Smooth muscle cell (in vitro differentiated cells): ENCODE results near the gene ALMS1. TPM values are rescaled to one million over a fixed set of nuclear protein-coding genes. Genes with fewer than 3 reads are reported as not detected.

Experiments
- DNase-seq: peaks from one replicate; lab custom pipeline; 2025; ENCODE audit not compliant: unreplicated experiment; lab: John Stamatoyannopoulos, UW
- H2AFZ ChIP-seq: fragments of 200-600 bp; sonication (generic); 2 replicates; pipeline ENCODE4 v1.6.0; 2016; ENCODE audit warnings: antibody characterized with exemption, low read depth, mild to moderate bottlenecking
- H3F3A ChIP-seq: fragments of 200-600 bp; sonication (generic); 2 replicates; pipeline ENCODE4 v1.6.0; 2017; ENCODE audit warnings: antibody characterized with exemption, low read depth
- H3K27ac ChIP-seq: fragments of 200-600 bp; sonication (generic); 2 replicates; pipeline ENCODE4 v1.5.1; 2016; ENCODE audit warnings: low read depth, mild to moderate bottlenecking
- H3K27me3 ChIP-seq: fragments of 200-600 bp; sonication (generic); 2 replicates; pipeline ENCODE4 v1.6.1; 2016; ENCODE audit warnings: low read depth, mild to moderate bottlenecking
- H3K36me3 ChIP-seq: fragments of 200-600 bp; sonication (generic); 2 replicates; pipeline ENCODE4 v1.5.1; 2016; ENCODE audit warnings: low read depth
- H3K4me1 ChIP-seq: fragments of 200-600 bp; sonication (generic); 2 replicates; pipeline ENCODE4 v1.5.1; 2016; ENCODE audit warnings: low read depth
- H3K4me2 ChIP-seq: fragments of 200-600 bp; sonication (generic); 2 replicates; pipeline ENCODE4 v1.6.0; 2016; ENCODE audit warnings: mild to moderate bottlenecking
- H3K4me3 ChIP-seq: fragments of 200-600 bp; sonication (generic); 2 replicates; pipeline ENCODE4 v1.5.1; 2016; ENCODE audit warnings: mild to moderate bottlenecking
- H3K79me2 ChIP-seq: fragments of 200-600 bp; sonication (generic); 2 replicates; pipeline ENCODE4 v1.6.0; 2016; ENCODE audit warnings: low read depth, mild to moderate bottlenecking
- H3K9ac ChIP-seq: fragments of 200-600 bp; sonication (generic); 2 replicates; pipeline ENCODE4 v1.6.0; 2016; ENCODE audit warnings: low read depth
- H3K9me3 ChIP-seq: fragments of 200-600 bp; sonication (generic); replicated peaks from 2 replicates; pipeline ENCODE4 v1.5.1; 2016; ENCODE audit warnings: low read depth
- H4K20me1 ChIP-seq: fragments of 200-600 bp; sonication (generic); 2 replicates; pipeline ENCODE4 v1.6.0; 2016; ENCODE audit warnings: low read depth
- WGBS: methylation state at CpG from one replicate; pipeline ENCODE4 v1.1.7; 2016; ENCODE audit warnings: low lambda C conversion rate; 5-methylcytosine and 5-hydroxymethylcytosine counted together
- polyA plus RNA-seq: library from polyadenylated mRNA; unstranded; fragments of >200 nt; fragmentation: Nextera tagmentation; extraction: Ambion mirVana; gene quantifications from 2 replicates; pipeline ENCODE4 v1.2.1, GENCODE V29; 2016
- total RNA-seq: library from RNA; depleted of rRNA; stranded (reverse); fragments of >200 nt; gene quantifications from 2 replicates; pipeline ENCODE4 v1.2.3, GENCODE V29; 2014
- TF ChIP-seq, protein P1 (sequence below): fragments of 200-600 bp; sonication (generic); IDR thresholded peaks from 2 replicates; pipeline ENCODE4 v1.5.1; 2017; ENCODE audit warnings: borderline replicate concordance, mild to moderate bottlenecking, antibody characterized with exemption; ENCODE audit not compliant: insufficient read depth, poor library complexity, severe bottlenecking

ALMS1 gene
- total and polyA plus RNA-seq, 2 experiments from 2014 or later = 2.3 to 19.6 TPM

DNA sequence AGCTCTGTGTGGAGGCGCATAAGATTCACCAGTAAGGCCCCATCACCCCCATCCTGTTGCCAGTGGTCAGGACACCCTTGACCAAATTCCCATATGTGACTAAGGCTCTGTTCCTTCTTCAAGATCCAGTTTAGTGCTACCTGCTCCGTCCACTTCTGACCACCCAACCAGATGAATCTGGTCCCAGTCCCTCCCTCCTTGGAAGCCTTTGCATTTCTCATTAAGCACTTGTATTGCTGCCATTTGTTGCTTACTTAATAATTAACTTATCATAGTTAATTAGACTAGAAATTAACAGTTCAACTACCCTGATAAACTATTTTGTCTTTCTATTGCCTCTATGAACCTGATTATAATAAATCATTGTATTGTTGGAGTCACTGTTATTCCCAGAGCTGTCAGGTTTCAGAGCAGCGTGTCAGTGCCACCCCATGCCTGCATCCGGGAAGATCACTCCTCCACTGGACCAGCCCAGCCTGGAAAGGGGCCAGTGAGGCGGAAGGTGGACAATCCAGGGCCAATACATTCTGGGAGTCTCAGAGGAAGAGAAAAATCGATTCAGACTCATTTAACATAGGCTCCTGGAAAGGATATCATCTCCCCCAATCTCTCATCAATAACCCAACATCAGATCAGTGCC is 266.1 kb downstream of the ALMS1 start:
- TF ChIP-seq, protein P1, sequence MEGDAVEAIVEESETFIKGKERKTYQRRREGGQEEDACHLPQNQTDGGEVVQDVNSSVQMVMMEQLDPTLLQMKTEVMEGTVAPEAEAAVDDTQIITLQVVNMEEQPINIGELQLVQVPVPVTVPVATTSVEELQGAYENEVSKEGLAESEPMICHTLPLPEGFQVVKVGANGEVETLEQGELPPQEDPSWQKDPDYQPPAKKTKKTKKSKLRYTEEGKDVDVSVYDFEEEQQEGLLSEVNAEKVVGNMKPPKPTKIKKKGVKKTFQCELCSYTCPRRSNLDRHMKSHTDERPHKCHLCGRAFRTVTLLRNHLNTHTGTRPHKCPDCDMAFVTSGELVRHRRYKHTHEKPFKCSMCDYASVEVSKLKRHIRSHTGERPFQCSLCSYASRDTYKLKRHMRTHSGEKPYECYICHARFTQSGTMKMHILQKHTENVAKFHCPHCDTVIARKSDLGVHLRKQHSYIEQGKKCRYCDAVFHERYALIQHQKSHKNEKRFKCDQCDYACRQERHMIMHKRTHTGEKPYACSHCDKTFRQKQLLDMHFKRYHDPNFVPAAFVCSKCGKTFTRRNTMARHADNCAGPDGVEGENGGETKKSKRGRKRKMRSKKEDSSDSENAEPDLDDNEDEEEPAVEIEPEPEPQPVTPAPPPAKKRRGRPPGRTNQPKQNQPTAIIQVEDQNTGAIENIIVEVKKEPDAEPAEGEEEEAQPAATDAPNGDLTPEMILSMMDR = no peak
- H3K9ac ChIP-seq = no peak overlapping the region

DNA sequence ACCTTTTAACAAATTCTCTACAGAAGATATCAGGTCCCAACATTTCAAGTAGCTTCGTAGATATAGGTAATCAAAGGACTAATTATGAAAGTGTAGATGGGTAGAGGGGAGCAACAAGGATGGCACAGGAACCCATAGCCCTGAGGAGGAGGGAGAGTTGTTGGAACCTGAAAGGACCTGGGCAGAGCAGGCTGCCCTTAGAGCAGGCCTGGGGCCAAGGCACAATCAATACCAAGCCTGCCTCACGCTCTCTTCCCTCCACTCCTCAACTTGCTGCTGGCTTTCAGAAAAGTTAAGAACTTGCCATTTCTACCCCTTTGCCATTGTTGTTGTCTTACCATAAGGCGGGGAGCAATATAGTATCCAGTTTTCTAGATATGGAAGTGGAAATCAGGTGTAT is 266.7 kb downstream of the ALMS1 start:
- Histone ChIP-seq H3F3A (no peaks in the 10 kb centered on the region), H2AFZ (no peak overlapping the region)
- 79% methylated on average over 3 of the region's 3 CpGs for WGBS

More for the DNA sequence above, 266.1 kb downstream of the ALMS1 start:
- Histone ChIP-seq H3K4me3 (no peak overlapping the region), H3K79me2 (no peaks in the 10 kb centered on the region), H3K4me2 (no peak overlapping the region), H3K27me3 (peaks cover 3% of the 10 kb centered on the region), H3K27ac (no peak overlapping the region), H3F3A (no peaks in the 10 kb centered on the region), H3K36me3 (no peaks in the 10 kb centered on the region), H4K20me1 (no peaks in the 10 kb centered on the region), H3K4me1 (no peaks in the 10 kb centered on the region), H3K9me3 (no peaks in the 10 kb centered on the region), H2AFZ (no peak overlapping the region)
- DNase-seq = no peak
- WGBS = 81% methylated on average over 6 of the region's 6 CpGs

DNA sequence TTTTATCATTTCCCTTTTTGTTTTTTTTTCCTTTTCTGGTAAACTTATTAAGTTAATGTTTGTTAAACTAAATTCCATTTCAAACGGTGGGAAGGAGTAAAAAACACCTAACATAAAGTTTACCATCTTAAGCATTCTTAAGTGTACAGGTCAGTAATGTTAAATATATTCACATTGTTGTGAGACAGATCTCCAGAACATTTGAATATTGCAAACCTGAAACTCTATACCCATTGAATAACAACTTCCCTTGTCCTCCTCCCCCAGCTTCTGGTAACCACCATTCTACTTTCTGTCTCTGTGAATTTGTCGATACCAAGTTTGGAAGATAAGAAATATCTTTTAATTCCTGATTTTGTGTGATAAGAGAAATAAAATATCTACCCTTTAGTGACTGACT is 268.5 kb downstream of the ALMS1 start:
- H3K79me2 ChIP-seq = no peaks in the 10 kb centered on the region
- TF ChIP-seq, protein P1 = no peak
- H3K4me3 ChIP-seq = no peak overlapping the region
- no peak overlapping the region for H3K27ac ChIP-seq
- H3K4me2 ChIP-seq = no peak overlapping the region
- H3K27me3 ChIP-seq = peaks cover 19% of the 10 kb centered on the region
- no peak for DNase-seq
- no peaks in the 10 kb centered on the region for H4K20me1 ChIP-seq
- H3F3A ChIP-seq = no peaks in the 10 kb centered on the region
- no peaks in the 10 kb centered on the region for H3K4me1 ChIP-seq
- H3K9me3 ChIP-seq = no peaks in the 10 kb centered on the region
- 86% methylated on average over 2 of the region's 2 CpGs for WGBS
- H3K36me3 ChIP-seq = no peaks in the 10 kb centered on the region
- H2AFZ ChIP-seq = no peak overlapping the region
- H3K9ac ChIP-seq = no peak overlapping the region

More for the DNA sequence above, 266.7 kb downstream of the ALMS1 start:
- TF ChIP-seq, protein P1 = no peak
- Histone ChIP-seq H3K9ac (no peak overlapping the region), H3K79me2 (no peaks in the 10 kb centered on the region), H4K20me1 (no peaks in the 10 kb centered on the region), H3K4me1 (no peaks in the 10 kb centered on the region), H3K9me3 (no peaks in the 10 kb centered on the region), H3K27ac (no peak overlapping the region), H3K36me3 (no peaks in the 10 kb centered on the region), H3K4me3 (no peak overlapping the region), H3K27me3 (peaks cover 3% of the 10 kb centered on the region), H3K4me2 (no peak overlapping the region)
- DNase-seq = no peak

Other genes with a start within 250 kb of the ALMS1 start
- not detected in 2 replicates for gene NOTO, start 183.3 kb upstream of the ALMS1 start, total RNA-seq
- 0.11 TPM in 1 of 2 replicates, not detected in the other for gene NOTO, start 183.3 kb upstream of the ALMS1 start, polyA plus RNA-seq
- 10.8 and 17.3 TPM in 2 replicates for gene SMYD5, start 171.6 kb upstream of the ALMS1 start, total RNA-seq
- gene SMYD5, start 171.6 kb upstream of the ALMS1 start, polyA plus RNA-seq = 13.9 and 16.5 TPM in 2 replicates
- gene PRADC1, start 152.6 kb upstream of the ALMS1 start, total RNA-seq = 24.0 and 28.3 TPM in 2 replicates
- 47.6 and 51.4 TPM in 2 replicates for gene PRADC1, start 152.6 kb upstream of the ALMS1 start, polyA plus RNA-seq
- 164 and 197 TPM in 2 replicates for gene CCT7, start 151.5 kb upstream of the ALMS1 start, total RNA-seq
- gene CCT7, start 151.5 kb upstream of the ALMS1 start, polyA plus RNA-seq = 212 and 225 TPM in 2 replicates
- gene FBXO41, start 101.4 kb upstream of the ALMS1 start, total RNA-seq = 1.2 and 2.4 TPM in 2 replicates
- 1.00 and 3.0 TPM in 2 replicates for gene FBXO41, start 101.4 kb upstream of the ALMS1 start, polyA plus RNA-seq
- 0.99 and 2.3 TPM in 2 replicates for gene EGR4, start 92.3 kb upstream of the ALMS1 start, total RNA-seq
- 7.2 and 9.2 TPM in 2 replicates for gene EGR4, start 92.3 kb upstream of the ALMS1 start, polyA plus RNA-seq